Right lobe of liver (tissue), 6 donors: ENCODE measurements around the gene CSK. TPM values are rescaled to one million over a fixed set of nuclear protein-coding genes. Genes with fewer than 3 reads are reported as not detected.
A peak's percentile ranks its signal among the peaks of the same experiment; 100 is the strongest.

ENCODE experiments used
- ATAC-seq, 4 donors: fragments of 200-7000 bp; cut with Tn5 transposase; one replicate each; pipeline ENCODE4 v1.9.1; 2020; ENCODE audit warnings: mild to moderate bottlenecking in 4 of 4, moderate library complexity in 4 of 4
- DNase-seq, 3 donors: peaks; one replicate each; pipeline ENCODE4 v3.0.0-alpha.2; 2020
- H3K27ac ChIP-seq, 3 donors: fragments of 200-600 bp; one replicate each; pipeline ENCODE4 v1.8.0; 2022
- H3K27me3 ChIP-seq, 2 donors: fragments of 200-600 bp; one replicate each; pipeline ENCODE4 v1.8.0; 2022
- H3K36me3 ChIP-seq, 4 donors: fragments of 200-600 bp; sonication (generic) in 1 of 4; one replicate each; pipeline versions ENCODE4 v1.5.1 to v1.8.0; 2017 to 2022; ENCODE audit warnings: control low read depth in 1 of 4
- H3K4me1 ChIP-seq, 4 donors: fragments of 200-600 bp; sonication (generic) in 1 of 4; one replicate each; pipeline versions ENCODE4 v1.5.1 to v1.8.0; 2017 to 2022; ENCODE audit warnings: control low read depth in 1 of 4
- H3K4me3 ChIP-seq, 3 donors: fragments of 200-600 bp; one replicate each; pipeline ENCODE4 v1.8.0; 2022
- H3K9me3 ChIP-seq, 4 donors: fragments of 200-600 bp; sonication (generic) in 1 of 4; one replicate each; pipeline versions ENCODE4 v1.5.1 to v1.8.0; 2017 to 2022; ENCODE audit warnings: control low read depth in 1 of 4
- CTCF ChIP-seq, 4 donors: fragments of 200-600 bp in 3 of 4; fragments of 450-650 bp in 1 of 4; IDR thresholded peaks; one replicate each; pipeline versions ENCODE4 v1.5.1 to v1.8.0; 2016 to 2022; ENCODE audit warnings: antibody characterized with exemption in 4 of 4, mild to moderate bottlenecking in 2 of 4
- POLR2A ChIP-seq: fragments of 450-650 bp; IDR thresholded peaks from one replicate; pipeline ENCODE4 v1.6.1; 2017; ENCODE audit warnings: antibody characterized with exemption, mild to moderate bottlenecking
- WGBS: methylation state at CpG from one replicate; pipeline ENCODE4 v1.1.6; 2018; ENCODE audit warnings: low coverage, low lambda C conversion rate; ENCODE audit not compliant: insufficient coverage; ENCODE audit errors: missing lambda C conversion rate; 5-methylcytosine and 5-hydroxymethylcytosine counted together
- intact Hi-C, 2 donors: fragments of 100-400 bp; cut with DNase I; formaldehyde crosslinking; loops; one replicate each; pipeline versions ENCODE4 v1.11.2 to v1.14.1; 2022
- total RNA-seq, 6 experiments: library from RNA; depleted of rRNA in 2 of 6; stranded (reverse); fragments of >200 nt in 2 of 6; fragmentation: NEBNext Ultra II Directional in 3 of 6; extraction: Animal tissue kit (Norgen Biotek cat#: 25700) in 3 of 6; gene quantifications; one replicate each; pipeline versions ENCODE4 v1.1.0 to v1.2.4, GENCODE V29; 2016 to 2023
- donor health status: DM: no; HTN: yes; CAD: no.
- donor health status: DM: no; HTN: no; CAD: no.
- donor health status: DM: no; HTN: no; CAD: no.
- donor health status: DM: no; HTN: yes; CAD: no.
- donor health status: DM: no; HTN: yes; CAD: no.

CSK gene
- total RNA-seq, 6 experiments from 2014 or later, result 22.2 to 50.9 (median 32.7) TPM

- DNase-seq (no peak), ATAC-seq (no peak)
- Histone ChIP-seq H3K36me3 (no peaks in the 10 kb centered on the region), H3K9me3 (no peaks in the 10 kb centered on the region), H3K27ac (no peak overlapping the region), H3K4me3 (no peak overlapping the region), H3K4me1 (peaks cover 0 to 10% (median 0%) of the 10 kb centered on the region in 4 donors), H3K27me3 (no peaks in the 10 kb centered on the region)
- intact Hi-C loops, result no loop called here
- TF ChIP-seq CTCF (IDR thresholded peaks at IDR 0.05) (no peak), POLR2A (no peak)
- WGBS, result 34% methylated on average over 6 of the region's 19 CpGs
Observed at GRCh38 chr15:74816624-74817369, 34.9 kb downstream of the CSK start.

- Histone ChIP-seq H3K27ac (no peak overlapping the region), H3K9me3 (no peaks in the 10 kb centered on the region), H3K36me3 (no peaks in the 10 kb centered on the region), H3K4me3 (no peak overlapping the region), H3K4me1 (peaks cover 0 to 10% (median 0%) of the 10 kb centered on the region in 4 donors), H3K27me3 (no peaks in the 10 kb centered on the region)
- TF ChIP-seq POLR2A (no peak), CTCF (IDR thresholded peaks at IDR 0.05) (peak in 3 of 4 donors; percentile 19 to 34 (median 25))
- peak; percentile 64 to 73 (median 66) for ATAC-seq
- 18% methylated on average over 8 of the region's 9 CpGs for WGBS
- DNase-seq, result peak in 2 of 3 donors; percentile 62 to 69
- intact Hi-C loops, result no loop called here
Observed at GRCh38 chr15:74817370-74817737, 35.5 kb downstream of the CSK start.

GRCh38 chr15:74820056-74820455, 38.2 kb downstream of the CSK start:
- DNase-seq (no peak), ATAC-seq (no peak)
- Histone ChIP-seq H3K27ac (no peak overlapping the region), H3K9me3 (no peaks in the 10 kb centered on the region), H3K4me3 (no peak overlapping the region), H3K4me1 (peaks cover 0 to 4% (median 0%) of the 10 kb centered on the region in 4 donors), H3K27me3 (no peaks in the 10 kb centered on the region), H3K36me3 (no peaks in the 10 kb centered on the region)
- TF ChIP-seq CTCF (IDR thresholded peaks at IDR 0.05), result no peak
- no peak for TF ChIP-seq POLR2A
- WGBS, result 55% methylated on average over 1 of the region's 5 CpGs
- intact Hi-C loops, result no loop called here

- no peaks in the 10 kb centered on the region for H3K9me3 ChIP-seq
- DNase-seq, result peak in 1 of 3 donors; percentile 12
- no peak for ATAC-seq
- no peak for TF ChIP-seq CTCF (IDR thresholded peaks at IDR 0.05)
- TF ChIP-seq POLR2A, result no peak
- H3K4me3 ChIP-seq, result no peak overlapping the region
- no peaks in the 10 kb centered on the region for H3K4me1 ChIP-seq
- 70% methylated on average over 2 of the region's 11 CpGs for WGBS
- H3K27me3 ChIP-seq, result no peaks in the 10 kb centered on the region
- intact Hi-C loops, result no loop called here
- no peak overlapping the region for H3K27ac ChIP-seq
- H3K36me3 ChIP-seq, result no peaks in the 10 kb centered on the region
Observed at GRCh38 chr15:74821091-74821789, 39.4 kb downstream of the CSK start.
